AG04450 (cell line): Measurements from ENCODE around the gene PADI6. TPM values are rescaled to one million over a fixed set of nuclear protein-coding genes. Genes with fewer than 3 reads are reported as not detected.

Experiments
- CTCF ChIA-PET: fragments of 300-600, 350-600 bp; formaldehyde crosslinking; extraction: SDS; loops from one replicate; lab custom pipeline; 2022; ENCODE audit warnings: antibody characterized with exemption, inconsistent platforms; lab: Charles Lee
- POLR2A ChIA-PET: fragments of 350-600 bp; formaldehyde crosslinking; extraction: SDS; loops from one replicate; lab custom pipeline; 2021; ENCODE audit warnings: antibody characterized with exemption, inconsistent platforms; lab: Yijun Ruan, JAX
- DNase-seq: peaks from one replicate; pipeline ENCODE4 v3.0.0-alpha.2; 2011; ENCODE audit warnings: low read depth, low spot score
- H3K27ac ChIP-seq: one replicate; pipeline ENCODE4 v1.5.1; 2012; ENCODE audit warnings: low read depth, low read length, control low read depth
- H3K27me3 ChIP-seq: one replicate; pipeline ENCODE4 v1.6.0; 2012; ENCODE audit warnings: low read length; ENCODE audit not compliant: control insufficient read depth, insufficient read depth
- H3K4me3 ChIP-seq: 2 replicates; pipeline ENCODE4 v1.5.1; 2011; ENCODE audit warnings: mild to moderate bottlenecking, low read depth, low read length, control low read depth
- H3K9me3 ChIP-seq: 2 replicates; pipeline ENCODE4 v1.5.1; 2012; ENCODE audit warnings: low read length; ENCODE audit not compliant: control insufficient read depth, insufficient read depth
- CTCF ChIP-seq: IDR thresholded peaks from 2 replicates; pipeline ENCODE4 v1.5.1; 2011; ENCODE audit warnings: low read depth, low read length, control low read depth, inconsistent platforms
- polyA plus RNA-seq: library from polyadenylated mRNA; depleted of rRNA; stranded (reverse); fragments of >200 nt; gene quantifications from 2 replicates; pipeline ENCODE4 v1.2.3, GENCODE V29; 2011

Gene PADI6
- polyA plus RNA-seq, 1 experiment: not detected

DNA sequence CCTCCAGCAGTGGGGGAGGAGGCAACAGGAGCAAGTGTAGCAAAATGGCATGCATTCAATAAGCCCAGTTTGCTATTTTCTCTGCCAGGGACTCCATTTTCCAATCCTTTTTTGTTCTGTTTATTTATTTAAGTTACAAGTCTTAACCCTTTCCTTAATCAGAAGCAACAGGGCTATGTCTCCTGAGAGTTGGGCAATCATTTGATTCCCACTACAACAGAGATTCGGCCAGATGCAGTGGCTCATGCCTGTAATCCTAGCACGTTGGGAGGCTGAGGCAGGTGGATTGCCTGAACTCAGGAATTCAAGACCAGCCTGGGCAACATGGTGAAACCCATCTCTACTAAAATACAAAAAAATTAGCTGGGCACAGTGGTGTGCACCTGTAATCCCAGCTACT, 42.0 kb downstream of the PADI6 start:
- Histone ChIP-seq H3K9me3 (no peaks in the 10 kb centered on the region), H3K4me3 (no peak overlapping the region), H3K27ac (no peak overlapping the region), H3K27me3 (no peaks in the 10 kb centered on the region)
- DNase-seq: no peak
- CTCF ChIA-PET: interaction anchor here (0.7 to 1.5 kb wide), 3 partner anchors 7 to 1168 kb away, joined by 3 to 6 read pairs (median 5); no protein-coding TSS in a partner anchor
- POLR2A ChIA-PET: no interaction called here
- TF ChIP-seq CTCF: no peak

DNA sequence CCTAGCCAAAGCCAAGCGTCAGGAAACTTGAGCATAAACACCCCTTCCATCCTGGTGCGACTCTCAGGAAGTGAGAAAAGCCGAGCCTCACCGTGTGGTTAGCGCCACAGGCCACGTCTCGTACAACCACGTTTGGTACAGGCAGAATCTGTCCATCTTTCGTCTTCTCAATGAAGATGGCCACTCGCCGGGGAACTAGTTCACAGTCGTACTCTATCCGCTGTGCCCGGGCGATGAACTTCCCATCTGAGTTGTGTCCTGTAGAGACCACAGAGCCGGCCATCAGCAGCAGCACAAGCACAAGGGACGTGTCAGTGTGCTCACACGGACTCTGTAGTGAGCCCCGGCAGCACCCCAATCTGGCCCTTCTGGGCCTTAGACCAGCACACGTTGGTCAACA, 44.4 kb downstream of the PADI6 start:
- POLR2A ChIA-PET: no interaction called here
- Histone ChIP-seq H3K4me3 (no peak overlapping the region), H3K9me3 (no peaks in the 10 kb centered on the region), H3K27me3 (no peaks in the 10 kb centered on the region), H3K27ac (no peak overlapping the region)
- no peak for DNase-seq
- CTCF ChIA-PET: no interaction called here
- no peak for TF ChIP-seq CTCF

- TF ChIP-seq CTCF: peak; percentile 99
- ChIA-PET CTCF (interaction anchor here (0.6 to 1.8 kb wide), 9 partner anchors 10 to 1156 kb away, joined by 3 to 9 read pairs (median 4); no protein-coding TSS in a partner anchor), POLR2A (no interaction called here)
- Histone ChIP-seq H3K9me3 (no peaks in the 10 kb centered on the region), H3K27me3 (no peaks in the 10 kb centered on the region), H3K27ac (no peak overlapping the region), H3K4me3 (no peak overlapping the region)
- DNase-seq: no peak
Measured at GRCh38 chr1:17419626-17420328, 47.8 kb downstream of the PADI6 start.

- Histone ChIP-seq H3K27ac (no peak overlapping the region), H3K27me3 (no peaks in the 10 kb centered on the region), H3K4me3 (no peak overlapping the region), H3K9me3 (no peaks in the 10 kb centered on the region)
- ChIA-PET CTCF (interaction anchor here (0.8 to 1.3 kb wide), 4 partner anchors 20 to 186 kb away, joined by 4 to 5 read pairs (median 4); no protein-coding TSS in a partner anchor), POLR2A (no interaction called here)
- no peak for TF ChIP-seq CTCF
- DNase-seq: no peak
Measured at GRCh38 chr1:17420391-17420918, 48.5 kb downstream of the PADI6 start.

DNA sequence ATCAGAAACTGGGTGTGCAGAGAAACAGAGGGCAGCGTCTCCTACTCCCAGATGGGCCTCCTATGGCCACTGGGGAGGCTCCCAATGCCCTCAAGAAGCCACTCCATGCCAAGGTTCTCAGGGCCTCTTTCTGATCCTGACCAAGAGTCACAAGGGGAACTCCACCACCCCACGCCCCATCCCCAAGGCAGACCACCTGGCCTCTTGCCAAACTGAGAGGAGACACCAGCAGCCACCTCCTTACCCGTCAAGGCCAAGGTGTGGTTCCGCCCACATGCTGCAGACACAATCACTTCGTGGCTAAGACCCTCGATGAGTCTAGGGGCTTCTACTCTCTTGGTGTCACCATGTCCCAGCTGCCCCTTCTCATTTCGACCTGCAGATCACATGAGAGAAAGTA, 50.5 kb downstream of the PADI6 start:
- Histone ChIP-seq H3K4me3 (no peak overlapping the region), H3K9me3 (no peaks in the 10 kb centered on the region), H3K27ac (no peak overlapping the region), H3K27me3 (no peaks in the 10 kb centered on the region)
- ChIA-PET POLR2A (no interaction called here), CTCF (no interaction called here)
- no peak for DNase-seq
- no peak for TF ChIP-seq CTCF
